DOHH2 (cell line): ENCODE results near the gene PALLD.

Source experiments
- H3F3A ChIP-seq: fragments of 200-600 bp; sonication (generic), shearing (Covaris generic); 2 replicates; pipeline ENCODE4 v1.6.0; 2016; ENCODE audit warnings: antibody characterized with exemption, mild to moderate bottlenecking; ENCODE audit not compliant: control insufficient read depth, insufficient read depth
- H3K27ac ChIP-seq: fragments of 200-600 bp; sonication (generic); 2 replicates; pipeline ENCODE4 v1.5.1; 2014; ENCODE audit warnings: low read depth, mild to moderate bottlenecking, low read length, moderate library complexity
- H3K27me3 ChIP-seq: fragments of 200-600 bp; sonication (generic); 2 replicates; pipeline ENCODE4 v1.6.1; 2014; ENCODE audit warnings: mild to moderate bottlenecking, low read length, mixed read lengths; ENCODE audit not compliant: control insufficient read depth
- H3K36me3 ChIP-seq: fragments of 200-600 bp; sonication (generic); 2 replicates; pipeline ENCODE4 v1.6.1; 2014; ENCODE audit warnings: mild to moderate bottlenecking, low read length, moderate library complexity, mixed read lengths; ENCODE audit not compliant: control insufficient read depth
- H3K4me1 ChIP-seq: fragments of 200-600 bp; sonication (generic); 2 replicates; pipeline ENCODE4 v1.6.1; 2014; ENCODE audit warnings: mild to moderate bottlenecking, low read length, mixed read lengths; ENCODE audit not compliant: control insufficient read depth
- H3K4me2 ChIP-seq: fragments of 200-600 bp; sonication (generic); 2 replicates; pipeline ENCODE4 v1.6.0; 2014; ENCODE audit warnings: mild to moderate bottlenecking, low read length, moderate library complexity
- H3K4me3 ChIP-seq: fragments of 200-600 bp; sonication (generic); 2 replicates; pipeline ENCODE4 v1.5.1; 2014; ENCODE audit warnings: mild to moderate bottlenecking, low read length, mixed read lengths
- H3K79me2 ChIP-seq: fragments of 200-600 bp; sonication (generic); 2 replicates; pipeline ENCODE4 v1.6.1; 2014; ENCODE audit warnings: mild to moderate bottlenecking, low read length, mixed read lengths; ENCODE audit not compliant: control insufficient read depth
- H3K9me2 ChIP-seq: fragments of 200-600 bp; sonication (generic); replicated peaks from 2 replicates; pipeline ENCODE4 v1.6.1; 2014; ENCODE audit warnings: mild to moderate bottlenecking, low read length, mixed read lengths; ENCODE audit not compliant: control insufficient read depth
- H3K9me3 ChIP-seq: fragments of 200-600 bp; sonication (generic); 2 replicates; pipeline ENCODE4 v1.6.1; 2014; ENCODE audit warnings: antibody characterized with exemption, low read length, mixed read lengths; ENCODE audit not compliant: control insufficient read depth, insufficient read depth
- H4K20me1 ChIP-seq: fragments of 200-600 bp; sonication (generic); 2 replicates; pipeline ENCODE4 v1.6.0; 2014; ENCODE audit warnings: low read depth, mild to moderate bottlenecking, antibody characterized with exemption, low read length, moderate library complexity; ENCODE audit not compliant: control insufficient read depth, insufficient read depth
- EZH2phosphoT487 ChIP-seq: fragments of 200-600 bp; sonication (generic); IDR thresholded peaks from 2 replicates; pipeline ENCODE4 v1.6.1; 2017; ENCODE audit warnings: borderline replicate concordance, mild to moderate bottlenecking, antibody characterized with exemption, low read length, moderate library complexity, mixed read lengths
- TF ChIP-seq, protein P1 (sequence below): fragments of 200-600 bp; sonication (generic); IDR thresholded peaks from one replicate; pipeline ENCODE4 v1.5.1; 2014; ENCODE audit warnings: antibody characterized with exemption, mild to moderate bottlenecking, low read depth, low read length; ENCODE audit not compliant: poor library complexity, severe bottlenecking

PALLD gene

DNA sequence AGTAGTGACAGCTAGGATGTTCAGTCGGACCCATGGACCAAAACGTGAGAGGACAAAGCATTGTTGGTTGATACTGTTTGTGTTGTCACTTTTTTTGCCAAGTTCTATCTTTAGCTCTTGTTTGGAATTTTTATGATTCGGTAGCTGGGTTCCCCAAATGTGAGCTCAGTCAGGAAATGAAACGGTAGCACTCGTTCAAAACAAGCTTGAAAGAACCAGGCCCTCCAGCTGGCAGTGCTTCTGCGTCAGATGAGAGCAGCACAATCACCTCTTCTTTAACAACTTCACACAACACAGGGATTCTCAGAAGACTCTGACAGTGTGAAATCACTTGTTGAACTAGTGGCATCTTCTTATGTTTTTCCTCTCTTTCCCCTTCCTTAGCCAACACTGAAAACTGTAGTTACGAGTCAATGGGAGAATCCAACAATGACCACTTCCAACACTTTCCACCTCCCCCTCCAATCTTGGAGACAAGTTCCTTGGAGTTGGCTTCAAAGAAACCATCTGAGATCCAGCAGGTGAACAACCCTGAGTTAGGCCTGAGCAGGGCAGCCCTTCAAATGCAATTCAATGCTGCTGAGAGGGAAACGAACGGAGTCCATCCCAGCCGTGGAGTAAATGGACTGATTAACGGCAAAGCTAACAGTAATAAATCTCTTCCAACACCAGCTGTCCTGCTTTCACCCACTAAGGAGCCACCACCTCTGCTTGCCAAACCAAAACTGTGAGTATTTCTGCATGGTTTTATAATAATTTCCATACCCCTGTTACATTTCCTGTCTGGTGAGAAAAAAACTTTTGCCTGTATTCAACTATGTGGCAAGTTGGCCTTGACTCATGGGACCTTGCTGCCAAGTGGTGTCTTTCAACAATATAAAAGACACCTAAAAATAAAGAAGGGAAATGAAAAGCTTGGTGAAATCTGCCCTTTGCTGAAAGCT is 214.6 kb downstream of the PALLD start:
- H3K4me2 ChIP-seq = no peak overlapping the region
- TF ChIP-seq, protein P1, sequence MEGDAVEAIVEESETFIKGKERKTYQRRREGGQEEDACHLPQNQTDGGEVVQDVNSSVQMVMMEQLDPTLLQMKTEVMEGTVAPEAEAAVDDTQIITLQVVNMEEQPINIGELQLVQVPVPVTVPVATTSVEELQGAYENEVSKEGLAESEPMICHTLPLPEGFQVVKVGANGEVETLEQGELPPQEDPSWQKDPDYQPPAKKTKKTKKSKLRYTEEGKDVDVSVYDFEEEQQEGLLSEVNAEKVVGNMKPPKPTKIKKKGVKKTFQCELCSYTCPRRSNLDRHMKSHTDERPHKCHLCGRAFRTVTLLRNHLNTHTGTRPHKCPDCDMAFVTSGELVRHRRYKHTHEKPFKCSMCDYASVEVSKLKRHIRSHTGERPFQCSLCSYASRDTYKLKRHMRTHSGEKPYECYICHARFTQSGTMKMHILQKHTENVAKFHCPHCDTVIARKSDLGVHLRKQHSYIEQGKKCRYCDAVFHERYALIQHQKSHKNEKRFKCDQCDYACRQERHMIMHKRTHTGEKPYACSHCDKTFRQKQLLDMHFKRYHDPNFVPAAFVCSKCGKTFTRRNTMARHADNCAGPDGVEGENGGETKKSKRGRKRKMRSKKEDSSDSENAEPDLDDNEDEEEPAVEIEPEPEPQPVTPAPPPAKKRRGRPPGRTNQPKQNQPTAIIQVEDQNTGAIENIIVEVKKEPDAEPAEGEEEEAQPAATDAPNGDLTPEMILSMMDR = no peak
- TF ChIP-seq EZH2phosphoT487 = no peak
- no peaks in the 10 kb centered on the region for H3K4me1 ChIP-seq
- H4K20me1 ChIP-seq = no peaks in the 10 kb centered on the region
- H3K27ac ChIP-seq = no peak overlapping the region
- H3K9me2 ChIP-seq = no peaks in the 10 kb centered on the region
- no peaks in the 10 kb centered on the region for H3K79me2 ChIP-seq
- H3K36me3 ChIP-seq = no peaks in the 10 kb centered on the region
- no peaks in the 10 kb centered on the region for H3K9me3 ChIP-seq
- no peak overlapping the region for H3K4me3 ChIP-seq
- no peaks in the 10 kb centered on the region for H3F3A ChIP-seq
- no peaks in the 10 kb centered on the region for H3K27me3 ChIP-seq

GRCh38 chr4:168712316-168712890 is 215.6 kb downstream of the PALLD start:
- no peaks in the 10 kb centered on the region for H4K20me1 ChIP-seq
- H3K79me2 ChIP-seq = no peaks in the 10 kb centered on the region
- no peak overlapping the region for H3K4me3 ChIP-seq
- no peaks in the 10 kb centered on the region for H3K27me3 ChIP-seq
- no peak overlapping the region for H3K4me2 ChIP-seq
- H3K4me1 ChIP-seq = no peaks in the 10 kb centered on the region
- H3K9me2 ChIP-seq = no peaks in the 10 kb centered on the region
- no peaks in the 10 kb centered on the region for H3K9me3 ChIP-seq
- H3K27ac ChIP-seq = no peak overlapping the region
- no peaks in the 10 kb centered on the region for H3K36me3 ChIP-seq
- TF ChIP-seq, protein P1 = no peak
- no peak for TF ChIP-seq EZH2phosphoT487
- H3F3A ChIP-seq = no peaks in the 10 kb centered on the region

DNA sequence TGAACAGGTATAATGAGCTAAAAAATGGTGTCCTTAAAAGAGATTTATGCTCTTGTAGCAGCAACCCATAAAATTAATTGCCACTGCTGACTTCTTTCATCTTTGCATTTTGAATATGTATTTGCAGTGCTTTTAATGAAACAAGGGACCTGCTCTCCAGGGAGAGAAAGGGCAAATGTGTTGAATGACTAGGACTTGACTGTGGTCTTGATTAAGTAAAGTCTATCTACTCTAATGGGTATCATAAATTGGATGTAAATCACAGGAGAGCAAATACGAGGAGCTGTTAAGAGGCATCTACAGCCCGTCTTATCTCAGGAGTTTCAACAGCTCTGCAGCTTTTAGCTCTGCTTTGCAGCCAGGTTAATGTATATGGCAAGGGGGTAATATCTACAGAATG is 216.4 kb downstream of the PALLD start:
- no peaks in the 10 kb centered on the region for H3K9me2 ChIP-seq
- H3K27me3 ChIP-seq = no peaks in the 10 kb centered on the region
- H3K4me2 ChIP-seq = no peak overlapping the region

More for the DNA sequence above, 216.4 kb downstream of the PALLD start:
- Histone ChIP-seq H4K20me1 (no peaks in the 10 kb centered on the region), H3K9me3 (no peaks in the 10 kb centered on the region), H3K4me3 (no peak overlapping the region), H3K79me2 (no peaks in the 10 kb centered on the region), H3K36me3 (no peaks in the 10 kb centered on the region), H3K27ac (no peak overlapping the region), H3K4me1 (no peaks in the 10 kb centered on the region), H3F3A (no peaks in the 10 kb centered on the region)
- TF ChIP-seq, protein P1 = no peak
- no peak for TF ChIP-seq EZH2phosphoT487
